Midbrain (tissue), 1 donor: ENCODE measurements around the gene KIAA0232.
A peak's percentile ranks its signal among the peaks of the same experiment; 100 is the strongest.

Experiments used
- DNase-seq: peaks from one replicate; lab custom pipeline; 2025; lab: John Stamatoyannopoulos, UW

Gene KIAA0232

GRCh38 chr4:6852582-6852981 is 70.1 kb downstream of the KIAA0232 start:
- DNase-seq = no peak

GRCh38 chr4:6854098-6854744 is 71.7 kb downstream of the KIAA0232 start:
- DNase-seq = no peak

GRCh38 chr4:6855692-6856297 is 73.3 kb downstream of the KIAA0232 start:
- no peak for DNase-seq

GRCh38 chr4:6856391-6856790 is 73.9 kb downstream of the KIAA0232 start:
- no peak for DNase-seq

GRCh38 chr4:6857009-6857882 is 74.7 kb downstream of the KIAA0232 start:
- DNase-seq = no peak

GRCh38 chr4:6858997-6859396 is 76.5 kb downstream of the KIAA0232 start:
- DNase-seq = no peak

GRCh38 chr4:6859543-6859942 is 77.0 kb downstream of the KIAA0232 start:
- DNase-seq = no peak

GRCh38 chr4:6868386-6868785 is 85.9 kb downstream of the KIAA0232 start:
- DNase-seq = no peak

GRCh38 chr4:6869944-6870343 is 87.4 kb downstream of the KIAA0232 start:
- no peak for DNase-seq

- DNase-seq = no peak
Observed at GRCh38 chr4:6873291-6873690, 90.8 kb downstream of the KIAA0232 start.

GRCh38 chr4:6873792-6874461 is 91.4 kb downstream of the KIAA0232 start:
- DNase-seq = peak; percentile 79

- DNase-seq = no peak
Observed at GRCh38 chr4:6874981-6875380, 92.5 kb downstream of the KIAA0232 start.

GRCh38 chr4:6875431-6875831 is 92.9 kb downstream of the KIAA0232 start:
- peak; percentile 44 for DNase-seq

- no peak for DNase-seq
Observed at GRCh38 chr4:6876440-6876839, 93.9 kb downstream of the KIAA0232 start.

GRCh38 chr4:6877067-6877466 is 94.5 kb downstream of the KIAA0232 start:
- DNase-seq = no peak

- no peak for DNase-seq
Observed at GRCh38 chr4:6878451-6879059, 96.0 kb downstream of the KIAA0232 start.

GRCh38 chr4:6880691-6881090 is 98.2 kb downstream of the KIAA0232 start:
- no peak for DNase-seq

GRCh38 chr4:6881908-6882307 is 99.4 kb downstream of the KIAA0232 start:
- no peak for DNase-seq

GRCh38 chr4:6884341-6884870 is 101.9 kb downstream of the KIAA0232 start:
- no peak for DNase-seq

GRCh38 chr4:6885953-6886557 is 103.5 kb downstream of the KIAA0232 start:
- DNase-seq = peak; percentile 82

- DNase-seq = no peak
Observed at GRCh38 chr4:6886886-6887285, 104.4 kb downstream of the KIAA0232 start.
